HG03159 (cell line): ENCODE results near the gene LGALS9.
"Not testable (repeated sequence)": the region's sequence is repeated elsewhere in the genome, so short reads cannot be mapped to it uniquely, and the experiment has no call there.

Experiments
- ATAC-seq: cut with Tn5 transposase; IDR thresholded peaks from one replicate; pipeline ENCODE4 v1.9.1; 2021; ENCODE audit warnings: mild to moderate bottlenecking, moderate library complexity; ENCODE audit not compliant: unreplicated experiment

Gene LGALS9

DNA sequence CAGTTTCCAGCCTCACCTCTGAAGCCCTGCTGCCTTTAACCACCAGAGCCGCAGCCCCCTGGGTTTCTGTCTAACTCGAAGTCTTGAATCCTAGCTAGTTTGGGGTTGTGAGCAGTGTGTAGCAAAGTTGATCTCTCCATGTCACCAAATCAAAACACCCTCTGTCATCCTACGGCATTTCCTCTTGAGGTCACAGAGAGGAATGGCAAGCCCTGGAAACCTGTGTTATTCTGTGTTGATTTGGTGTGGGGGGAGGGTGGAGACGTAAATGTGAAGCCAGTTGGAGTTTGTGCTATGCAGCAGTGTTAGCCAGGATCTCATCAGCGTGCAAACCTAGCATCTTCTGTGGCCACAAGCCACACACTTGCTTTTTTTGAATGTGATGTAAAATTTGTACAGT, 5.1 kb upstream of the LGALS9 start:
- ATAC-seq = no peak

DNA sequence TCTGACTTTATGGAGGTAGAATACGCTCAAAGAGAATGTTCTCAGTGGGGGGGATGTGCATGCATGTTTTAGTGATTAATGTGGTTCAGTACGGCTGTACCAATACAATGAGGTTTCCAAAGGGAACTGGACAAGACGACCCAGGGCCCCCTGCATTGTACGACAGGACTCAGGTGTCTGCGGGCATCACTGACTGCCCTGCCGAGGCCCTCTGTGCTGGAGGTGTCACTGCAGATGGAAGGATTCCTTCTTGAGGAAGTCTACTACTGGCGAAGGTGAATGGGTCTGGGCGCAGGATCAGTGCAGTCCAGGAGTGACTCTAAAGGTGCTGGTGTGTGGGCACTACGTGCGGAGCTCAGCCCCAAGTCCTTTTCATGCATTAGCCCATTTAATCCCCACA, 3.5 kb upstream of the LGALS9 start:
- ATAC-seq = no peak

DNA sequence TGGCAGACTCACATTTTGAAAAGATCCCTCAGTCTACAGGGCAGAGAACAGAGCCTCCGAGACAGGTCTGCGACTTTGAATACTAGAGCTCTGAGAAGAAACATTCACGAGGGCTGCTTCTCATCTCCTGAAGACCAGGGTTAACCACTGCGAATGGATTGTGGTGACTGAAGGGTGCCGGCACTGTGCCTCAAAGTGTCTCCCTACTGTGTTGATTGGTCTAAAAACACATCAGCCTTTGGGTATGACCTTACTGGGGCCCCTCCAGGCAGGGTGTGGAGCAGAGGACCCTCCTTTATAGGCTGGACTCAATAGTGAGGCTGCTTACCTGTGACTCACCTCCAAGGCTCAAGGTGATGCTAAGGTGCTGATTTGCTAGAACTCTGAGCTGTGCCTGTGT, 2.6 kb upstream of the LGALS9 start:
- ATAC-seq = no peak

DNA sequence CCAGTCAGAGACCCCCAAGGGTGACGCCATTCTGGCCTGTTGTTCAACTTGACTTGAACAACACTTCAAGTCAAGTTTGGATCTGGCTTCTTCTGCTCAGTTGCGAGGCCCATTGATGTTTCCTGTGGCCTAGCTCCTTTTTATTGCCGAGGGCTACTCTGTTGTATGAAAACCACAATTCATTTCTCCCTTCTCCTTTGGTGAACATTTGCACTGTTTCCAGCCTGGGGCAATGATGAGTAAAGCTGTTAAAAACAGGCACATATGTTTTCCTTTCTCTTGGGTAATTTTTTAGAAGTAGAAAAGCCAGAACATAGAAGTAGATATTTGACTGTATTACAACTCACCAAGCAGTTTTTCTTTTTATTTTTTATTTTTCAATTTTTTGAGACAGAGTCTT, 1.7 kb upstream of the LGALS9 start:
- ATAC-seq = not testable (repeated sequence)

DNA sequence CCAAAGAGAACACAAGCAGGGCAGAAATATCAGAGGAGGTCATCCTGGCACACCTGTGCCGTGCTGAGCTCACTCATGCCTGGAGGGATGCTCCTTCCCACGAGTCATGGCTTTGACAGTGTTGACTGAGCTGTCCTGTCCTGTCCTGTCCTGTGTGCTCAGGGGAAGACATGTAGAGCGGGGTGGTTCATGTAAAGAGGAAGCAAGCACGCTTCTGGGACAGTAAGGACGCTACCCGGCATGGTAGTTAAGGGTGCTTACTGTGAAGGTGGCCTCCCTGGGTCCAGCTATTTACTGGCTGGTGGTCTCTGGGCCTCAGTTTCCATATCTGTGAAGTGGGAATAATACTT, 398 bp downstream of the LGALS9 start:
- peak; percentile 42 for ATAC-seq

DNA sequence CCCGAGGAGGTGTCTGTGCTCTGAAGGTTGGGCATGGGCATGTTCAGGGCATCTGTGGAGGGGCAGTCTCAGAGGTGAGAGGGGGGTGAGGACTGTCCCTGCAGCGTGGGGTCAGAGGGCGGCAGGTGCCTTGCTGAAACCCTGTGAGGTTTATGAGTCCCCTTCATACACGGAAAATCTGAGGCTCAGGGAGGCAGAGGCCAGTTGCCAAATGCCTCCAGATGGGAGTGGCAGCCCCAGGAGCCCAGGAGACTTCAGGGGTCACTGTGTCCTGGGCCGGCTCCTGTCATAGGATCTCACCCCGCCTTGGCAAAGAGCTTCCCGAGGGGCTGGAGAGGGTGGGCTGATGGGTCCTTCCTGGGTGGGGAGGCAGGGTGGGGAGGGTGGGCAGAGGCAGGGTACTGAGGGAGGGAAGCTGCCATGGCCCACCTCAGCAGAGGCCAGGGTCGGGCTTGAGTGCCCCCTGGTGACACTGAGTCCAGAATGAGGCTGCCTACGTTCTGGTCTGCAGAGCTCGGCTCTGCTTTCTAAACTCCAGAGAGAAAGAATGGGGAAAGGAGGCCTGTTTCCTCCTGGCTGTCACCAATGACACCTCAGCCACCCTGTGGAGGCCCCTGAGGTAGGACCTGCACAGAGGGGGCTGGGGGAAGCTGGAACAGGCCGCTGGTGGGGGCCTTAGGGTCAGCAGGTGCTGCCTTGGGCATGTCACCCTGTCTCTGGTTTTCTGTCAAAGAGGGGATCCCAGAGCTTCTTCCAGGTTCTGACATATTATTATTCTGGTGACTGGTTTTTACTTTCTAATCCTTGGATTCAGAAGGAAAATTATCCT, 1.1 kb downstream of the LGALS9 start:
- ATAC-seq = no peak

DNA sequence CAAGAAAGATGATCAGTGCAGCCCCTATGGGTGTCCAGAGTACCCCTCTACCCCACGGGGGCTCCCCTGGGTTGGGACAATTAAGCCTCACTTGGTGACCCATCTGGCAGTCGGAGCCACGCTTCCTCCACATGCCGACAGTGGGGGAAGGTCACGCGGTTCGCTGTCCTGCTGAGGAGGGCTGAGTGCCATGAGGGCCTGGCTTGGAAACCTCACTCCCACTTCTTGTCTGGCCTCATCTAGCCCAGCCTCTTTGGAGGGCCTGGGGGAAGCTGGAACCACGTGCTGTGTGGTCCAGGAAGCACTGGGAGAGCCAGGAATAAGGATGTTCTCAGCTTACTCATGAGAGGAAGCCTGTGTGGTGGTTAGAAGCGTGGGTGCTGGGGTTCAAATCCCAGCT, 1.8 kb downstream of the LGALS9 start:
- not testable (repeated sequence) for ATAC-seq

DNA sequence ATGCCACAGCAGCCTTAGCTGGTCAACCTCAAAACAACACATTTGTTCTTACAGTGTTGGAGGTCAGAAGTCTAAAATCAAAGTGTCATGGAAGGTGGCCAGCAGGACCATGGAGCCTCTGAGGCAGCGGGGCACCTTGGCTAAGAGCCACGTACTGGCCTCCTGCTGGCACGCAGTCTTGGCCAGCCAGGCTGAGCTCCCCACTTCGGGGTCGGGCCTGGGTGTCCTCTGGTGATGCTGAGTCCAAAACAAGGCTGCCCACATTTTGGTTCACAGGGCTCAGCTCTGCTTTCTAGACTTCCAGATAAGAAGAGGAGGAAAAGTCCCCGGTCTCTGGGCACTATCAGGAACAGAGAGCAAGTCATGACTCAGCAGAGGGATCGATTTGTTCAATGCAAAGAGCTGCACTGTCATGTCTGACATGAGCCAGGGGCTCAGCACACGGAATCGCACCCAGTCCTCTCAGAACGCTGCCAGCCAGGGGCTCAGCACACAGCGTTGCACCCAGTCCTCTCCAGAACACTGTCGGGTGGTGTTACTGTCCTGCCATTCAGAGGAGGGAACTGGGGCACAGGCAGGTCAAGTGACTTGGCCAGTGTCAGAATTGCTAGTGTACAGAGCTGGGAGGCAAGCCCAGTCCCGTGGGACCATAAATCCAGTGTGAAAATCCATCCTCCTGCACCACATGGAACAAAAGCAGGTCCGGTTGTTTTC, 2.5 kb downstream of the LGALS9 start:
- no peak for ATAC-seq

DNA sequence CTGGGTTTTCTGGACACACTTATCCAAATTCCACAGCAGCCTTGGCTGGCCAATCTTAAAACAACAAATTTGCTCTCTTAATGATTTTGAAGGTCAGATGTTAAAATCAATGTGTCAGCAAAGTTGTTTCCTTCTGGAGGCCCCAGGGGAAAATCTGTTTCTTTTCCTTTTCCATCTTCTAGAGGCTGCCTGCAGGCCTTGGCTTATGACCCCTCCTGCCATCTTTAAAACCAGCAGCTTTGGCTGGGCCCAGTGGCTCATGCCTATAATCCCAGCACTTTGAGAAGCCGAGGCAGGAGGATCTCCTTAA, 3.0 kb downstream of the LGALS9 start:
- no peak for ATAC-seq

DNA sequence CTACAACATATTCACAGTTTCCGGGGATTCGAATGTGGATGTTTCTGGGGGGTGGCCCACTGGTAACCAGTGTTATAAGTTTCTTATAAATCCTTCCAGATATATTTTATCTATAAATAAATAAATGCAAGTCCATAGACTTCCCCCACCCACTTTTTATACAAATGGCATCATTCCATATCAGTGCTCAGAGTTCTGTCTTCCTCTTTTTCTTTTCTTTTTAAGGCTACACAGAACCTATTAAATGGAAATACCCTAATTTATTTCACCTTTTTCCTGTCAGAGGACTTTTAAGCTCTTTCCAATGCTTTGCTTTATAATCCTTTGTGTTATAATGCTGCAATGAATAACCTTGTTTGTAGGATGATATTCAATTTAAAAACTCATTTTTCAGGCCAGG, 3.8 kb downstream of the LGALS9 start:
- ATAC-seq = no peak

DNA sequence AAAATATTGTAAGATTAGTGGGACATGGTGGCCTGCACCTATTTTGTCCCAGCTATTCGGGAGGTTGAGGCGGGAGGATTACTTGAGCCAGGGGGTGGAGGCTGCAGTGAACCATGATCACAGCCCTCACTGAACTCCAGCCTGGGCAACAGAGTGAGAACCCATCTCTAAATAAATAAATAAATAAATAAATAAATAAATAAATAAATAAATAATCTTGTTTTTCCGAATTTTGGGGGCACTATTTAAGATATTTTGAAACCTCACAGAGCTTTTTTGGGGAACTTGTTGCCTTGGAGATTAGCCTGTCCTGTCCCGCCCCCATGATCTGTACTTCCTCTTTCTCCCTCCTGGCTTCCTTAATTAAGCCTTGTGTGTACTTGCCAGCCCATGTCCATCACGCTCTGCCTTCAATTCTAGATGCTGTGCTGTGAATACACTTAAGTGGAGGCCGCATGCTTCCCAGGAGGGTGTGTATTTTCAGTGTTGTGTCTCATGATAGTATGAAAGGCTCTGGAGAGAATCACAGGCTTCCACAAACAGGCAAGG, 4.4 kb downstream of the LGALS9 start:
- no peak for ATAC-seq

DNA sequence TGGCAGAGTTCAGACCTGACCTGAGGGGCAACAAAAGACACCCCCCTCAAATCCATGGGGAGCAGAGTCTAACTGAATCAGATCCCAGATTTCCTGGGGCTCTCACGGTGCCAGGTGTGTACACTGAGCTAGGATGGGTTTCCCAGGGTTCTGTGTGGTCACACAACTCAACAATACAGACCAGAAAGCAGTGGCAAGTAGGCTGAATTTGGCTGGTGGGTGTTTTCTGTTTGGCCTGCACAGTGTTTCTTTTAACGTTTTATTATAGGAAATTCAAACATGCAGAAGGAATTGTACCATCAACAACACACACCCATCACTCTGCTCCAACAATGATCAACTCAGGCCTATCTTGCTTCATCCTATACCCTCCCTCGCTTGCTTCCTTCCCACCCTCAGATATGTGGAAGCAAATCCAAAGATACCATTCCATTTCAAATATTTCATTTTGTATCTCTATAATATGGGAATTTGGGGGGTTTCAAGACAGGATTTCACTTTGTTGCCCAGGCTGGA, 5.1 kb downstream of the LGALS9 start:
- not testable (repeated sequence) for ATAC-seq

DNA sequence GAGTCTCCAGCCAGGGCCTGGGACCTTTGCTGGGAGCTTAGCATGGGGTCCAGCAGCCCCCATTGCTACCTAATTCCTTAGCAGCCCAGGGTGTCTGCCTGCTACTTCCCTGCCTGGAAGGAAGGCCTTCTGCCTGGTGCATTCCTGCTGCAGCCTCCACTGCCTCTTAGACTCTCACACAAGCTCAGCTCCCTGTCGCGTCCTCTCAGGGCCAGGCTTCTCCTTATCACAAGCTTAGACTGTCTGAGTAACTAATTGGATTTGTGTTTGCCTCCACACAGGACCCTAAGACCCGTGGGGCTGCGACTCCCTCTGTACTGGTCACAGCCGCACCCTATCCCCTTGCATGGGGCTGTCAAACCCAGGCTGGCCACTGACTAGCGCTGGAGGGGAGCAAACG, 6.8 kb downstream of the LGALS9 start:
- ATAC-seq = not testable (repeated sequence)

DNA sequence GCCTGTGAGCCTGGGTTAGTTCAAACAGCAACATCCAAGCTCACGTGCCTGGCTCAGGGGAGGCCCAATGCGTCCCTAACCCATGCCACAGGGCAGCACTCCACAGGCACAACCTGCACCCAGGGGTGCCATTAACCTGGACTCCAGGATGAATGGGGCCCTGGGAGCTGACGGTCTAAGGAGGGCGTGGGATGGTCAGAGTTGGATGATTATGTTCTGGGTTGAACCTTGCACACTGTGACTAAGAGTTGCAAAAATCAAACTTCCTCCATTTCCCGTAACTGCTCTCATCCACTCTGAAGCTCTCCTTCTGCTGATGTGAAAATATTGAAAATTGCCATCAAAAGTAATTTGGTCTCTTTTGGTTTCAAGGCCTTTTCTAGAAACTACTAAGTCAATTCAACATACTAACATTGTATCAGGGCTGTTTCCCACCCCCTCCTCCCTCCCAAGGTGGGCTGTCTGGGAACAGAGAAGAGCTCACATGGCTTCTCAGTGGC, 7.5 kb downstream of the LGALS9 start:
- not testable (repeated sequence) for ATAC-seq

DNA sequence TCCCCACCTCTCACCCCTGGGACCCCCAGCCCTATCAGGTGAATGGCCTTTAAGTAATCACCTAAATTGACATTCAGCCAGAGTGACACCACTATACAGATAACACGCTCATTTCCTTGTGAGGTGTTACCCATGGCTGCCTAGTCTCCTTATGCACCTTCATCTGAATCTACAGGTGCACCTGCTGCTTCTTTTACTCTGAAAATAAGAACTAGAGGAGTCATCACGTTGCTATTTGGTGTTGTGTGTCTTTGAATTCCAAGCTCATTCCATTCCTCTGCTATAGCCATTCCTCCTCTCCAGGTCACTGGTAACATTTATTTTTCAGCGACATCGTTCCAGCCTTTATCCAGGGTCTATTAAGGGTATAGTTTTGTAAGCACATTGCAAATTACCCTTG, 9.8 kb downstream of the LGALS9 start:
- no peak for ATAC-seq

DNA sequence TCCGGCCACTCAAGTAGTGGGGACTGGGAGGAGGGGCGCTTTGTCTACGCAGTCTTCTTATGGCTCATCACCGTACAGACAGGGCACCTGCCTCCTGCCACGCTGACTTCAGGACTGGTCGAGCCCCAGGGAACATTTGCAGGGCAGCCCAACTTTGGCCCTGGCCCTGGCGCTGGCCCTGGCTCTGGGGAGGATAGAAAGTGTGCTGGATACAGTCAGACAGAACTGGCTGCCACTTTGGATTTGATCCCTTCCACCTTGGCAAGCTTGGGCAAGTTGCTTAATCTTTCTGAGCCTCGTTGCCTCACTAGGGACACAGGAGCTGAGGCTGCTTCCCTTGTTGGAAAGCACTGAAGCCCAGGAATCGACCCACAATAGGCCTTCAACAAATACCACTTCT, 13.6 kb downstream of the LGALS9 start:
- no peak for ATAC-seq

DNA sequence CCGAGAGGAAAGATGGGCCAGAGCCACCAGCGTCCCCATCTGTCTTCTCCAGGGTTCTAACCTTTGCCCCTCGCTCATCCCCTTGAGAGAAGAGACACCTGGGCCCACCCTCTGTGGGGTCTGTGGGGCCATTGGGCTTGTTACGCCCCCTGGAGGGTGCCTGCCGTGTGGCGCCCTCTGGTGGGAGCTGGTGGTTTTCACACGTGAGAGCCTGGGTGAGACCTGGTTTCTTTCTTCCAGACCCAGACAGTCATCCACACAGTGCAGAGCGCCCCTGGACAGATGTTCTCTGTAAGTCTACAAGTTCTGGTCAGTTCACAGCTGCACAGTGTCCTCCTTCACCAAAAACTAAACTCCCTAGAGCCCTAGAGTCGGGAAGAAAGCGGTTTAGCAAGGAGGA, 14.6 kb downstream of the LGALS9 start:
- ATAC-seq = not testable (repeated sequence)

DNA sequence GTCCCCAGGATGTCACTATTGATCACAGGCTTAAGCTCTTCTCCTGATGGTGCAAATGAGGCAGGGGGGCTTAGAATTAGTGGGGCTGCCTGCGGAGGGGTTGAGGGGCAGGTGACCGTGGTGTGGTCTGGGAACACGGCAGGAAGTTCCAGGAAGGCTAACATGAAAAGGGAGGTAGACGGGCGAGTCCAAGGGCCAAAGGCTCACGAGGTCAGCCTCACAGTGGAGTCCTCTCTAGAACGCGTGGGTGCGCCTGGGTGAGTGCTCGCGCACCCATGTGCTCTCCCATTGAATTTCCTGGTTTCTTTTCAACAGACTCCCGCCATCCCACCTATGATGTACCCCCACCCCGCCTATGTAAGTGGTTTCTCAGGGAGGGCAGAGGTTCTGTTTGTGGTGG, 15.2 kb downstream of the LGALS9 start:
- no peak for ATAC-seq

DNA sequence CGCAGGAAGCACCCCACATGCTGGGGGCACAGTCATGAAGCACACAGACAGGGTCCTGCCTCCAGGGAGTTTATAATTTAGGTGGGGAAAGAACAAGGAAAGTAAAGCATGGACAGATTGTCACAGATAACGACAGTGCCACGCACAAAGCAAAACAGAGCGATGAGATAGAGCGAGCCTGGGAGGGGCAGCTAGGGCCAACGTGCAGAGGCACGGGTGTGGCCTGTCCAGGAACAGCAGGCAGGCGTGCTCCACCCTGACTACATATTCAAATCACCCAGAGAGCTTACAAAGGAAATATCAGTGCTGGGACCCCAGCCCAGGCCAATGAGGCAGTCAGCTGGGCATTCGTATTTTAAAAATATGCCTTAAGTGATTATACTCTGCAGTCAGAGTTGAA, 16.8 kb downstream of the LGALS9 start:
- ATAC-seq = no peak

DNA sequence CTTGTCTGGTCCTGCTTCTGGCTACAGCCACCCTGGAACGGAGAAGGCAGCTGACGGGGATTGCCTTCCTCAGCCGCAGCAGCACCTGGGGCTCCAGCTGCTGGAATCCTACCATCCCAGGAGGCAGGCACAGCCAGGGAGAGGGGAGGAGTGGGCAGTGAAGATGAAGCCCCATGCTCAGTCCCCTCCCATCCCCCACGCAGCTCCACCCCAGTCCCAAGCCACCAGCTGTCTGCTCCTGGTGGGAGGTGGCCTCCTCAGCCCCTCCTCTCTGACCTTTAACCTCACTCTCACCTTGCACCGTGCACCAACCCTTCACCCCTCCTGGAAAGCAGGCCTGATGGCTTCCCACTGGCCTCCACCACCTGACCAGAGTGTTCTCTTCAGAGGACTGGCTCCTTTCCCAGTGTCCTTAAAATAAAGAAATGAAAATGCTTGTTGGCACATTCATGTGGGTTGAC, 18.2 kb downstream of the LGALS9 start:
- ATAC-seq = not testable (repeated sequence)

DNA sequence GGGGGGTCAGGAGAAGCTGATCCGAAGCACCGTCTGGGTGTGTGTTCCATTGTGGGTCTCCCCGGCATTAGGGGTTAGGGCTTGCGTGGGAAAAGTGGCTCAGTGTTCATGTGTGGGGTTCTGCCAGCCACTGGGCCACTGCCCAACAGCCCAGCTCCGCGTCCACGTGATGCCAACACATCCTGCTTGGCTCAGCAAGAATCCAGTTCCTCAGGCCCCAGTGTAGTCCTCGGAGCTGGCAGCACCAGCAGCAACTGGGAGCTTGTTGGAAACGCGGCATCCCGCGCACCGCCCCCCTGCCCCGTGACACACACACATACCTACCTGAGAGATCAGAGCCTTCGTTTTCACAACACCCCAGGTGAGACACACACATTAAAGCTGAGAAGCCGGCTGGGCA, 18.9 kb downstream of the LGALS9 start:
- ATAC-seq = no peak

DNA sequence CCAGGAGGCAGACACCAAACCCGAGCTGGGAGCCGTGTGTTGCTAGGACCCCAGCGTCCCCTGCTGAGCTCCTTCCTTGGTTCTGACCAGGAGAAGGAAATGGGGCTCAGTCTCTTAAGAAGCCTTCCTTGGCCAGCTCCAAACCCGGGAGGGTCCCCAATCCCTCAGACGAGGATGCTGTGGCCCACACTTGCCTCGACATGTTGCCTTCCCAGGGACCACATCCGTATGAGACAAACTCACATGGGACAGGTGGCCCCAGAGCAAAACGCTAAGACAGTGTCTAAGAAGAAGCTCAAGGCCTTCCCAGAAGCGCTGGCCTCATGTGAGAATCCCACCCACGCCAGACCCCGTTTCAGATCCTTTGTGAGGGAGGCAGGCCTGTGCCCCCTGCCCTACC, 19.8 kb downstream of the LGALS9 start:
- no peak for ATAC-seq
